H9 (cell line): Measurements from ENCODE around the gene TCAF1. TPM values are rescaled to one million over a fixed set of nuclear protein-coding genes. Genes with fewer than 3 reads are reported as not detected.

Source experiments
- DNase-seq: peaks from one replicate; pipeline ENCODE4 v3.0.0-alpha.2; 2017
- H2AFZ ChIP-seq: one replicate; pipeline ENCODE4 v1.6.1; 2013; ENCODE audit warnings: mild to moderate bottlenecking, low read length, control low read depth, moderate library complexity
- H2AK5ac ChIP-seq: 2 replicates; pipeline ENCODE4 v1.6.1; 2013; ENCODE audit warnings: low read length, control low read depth, mixed read lengths; ENCODE audit not compliant: insufficient read length
- H2BK120ac ChIP-seq: one replicate; pipeline ENCODE4 v1.6.1; 2013; ENCODE audit warnings: low read depth, mild to moderate bottlenecking, low read length, control low read depth, inconsistent platforms; ENCODE audit not compliant: poor library complexity, severe bottlenecking
- H2BK12ac ChIP-seq: 2 replicates; pipeline ENCODE4 v1.6.1; 2013; ENCODE audit warnings: low read length, control low read depth, mixed read lengths, low read depth; ENCODE audit not compliant: insufficient read length
- H2BK15ac ChIP-seq: 2 replicates; pipeline ENCODE4 v1.6.1; 2013; ENCODE audit warnings: low read depth, low read length, control low read depth
- H2BK20ac ChIP-seq: one replicate; pipeline ENCODE4 v1.6.1; 2013; ENCODE audit warnings: low read depth, mild to moderate bottlenecking, low read length, control low read depth, inconsistent platforms; ENCODE audit not compliant: poor library complexity, severe bottlenecking
- H2BK5ac ChIP-seq: 2 replicates; pipeline ENCODE4 v1.6.1; 2013; ENCODE audit warnings: low read length, control low read depth, mixed read lengths; ENCODE audit not compliant: insufficient read length
- H3K14ac ChIP-seq: 2 replicates; pipeline ENCODE4 v1.6.1; 2013; ENCODE audit warnings: low read length, control low read depth; ENCODE audit not compliant: insufficient read depth
- H3K18ac ChIP-seq: 2 replicates; pipeline ENCODE4 v1.6.1; 2013; ENCODE audit warnings: low read depth, mild to moderate bottlenecking, mixed read lengths, low read length, control low read depth; ENCODE audit not compliant: insufficient read length
- H3K23ac ChIP-seq: 2 replicates; pipeline ENCODE4 v1.6.1; 2013; ENCODE audit warnings: low read length, control low read depth, mixed read lengths, low read depth; ENCODE audit not compliant: insufficient read length
- H3K23me2 ChIP-seq: 2 replicates; pipeline ENCODE4 v1.6.1; 2013; ENCODE audit warnings: low read depth, mild to moderate bottlenecking, mixed read lengths, low read length, control low read depth; ENCODE audit not compliant: insufficient read length, poor library complexity, severe bottlenecking
- H3K27ac ChIP-seq: 2 replicates; pipeline ENCODE4 v1.5.1; 2013; ENCODE audit warnings: low read length, control low read depth, mixed read lengths, low read depth; ENCODE audit not compliant: insufficient read length
- H3K27me3 ChIP-seq: 2 replicates; pipeline ENCODE4 v1.6.1; 2013; ENCODE audit warnings: low read length, control low read depth, inconsistent platforms; ENCODE audit not compliant: insufficient read depth
- H3K4ac ChIP-seq: 2 replicates; pipeline ENCODE4 v1.6.1; 2013; ENCODE audit warnings: low read depth, mild to moderate bottlenecking, control low read depth, inconsistent platforms, low read length, moderate library complexity
- H3K4me1 ChIP-seq: 2 replicates; pipeline ENCODE4 v1.6.1; 2013; ENCODE audit warnings: low read length, control low read depth, inconsistent platforms; ENCODE audit not compliant: insufficient read depth
- H3K4me2 ChIP-seq: 2 replicates; pipeline ENCODE4 v1.6.1; 2013; ENCODE audit warnings: low read length, control low read depth, mixed read lengths; ENCODE audit not compliant: insufficient read length, insufficient read depth
- H3K56ac ChIP-seq: 2 replicates; pipeline ENCODE4 v1.6.1; 2013; ENCODE audit warnings: low read depth, mild to moderate bottlenecking, mixed read lengths, low read length, control low read depth; ENCODE audit not compliant: insufficient read length
- H3K79me1 ChIP-seq: 2 replicates; pipeline ENCODE4 v1.6.1; 2013; ENCODE audit warnings: low read depth, mild to moderate bottlenecking, moderate library complexity, low read length, control low read depth, inconsistent platforms; ENCODE audit not compliant: insufficient read depth, poor library complexity, severe bottlenecking
- H3K79me2 ChIP-seq: 2 replicates; pipeline ENCODE4 v1.6.1; 2013; ENCODE audit warnings: low read length, control low read depth, inconsistent platforms; ENCODE audit not compliant: insufficient read depth
- H3K9ac ChIP-seq: 2 replicates; pipeline ENCODE4 v1.6.1; 2013; ENCODE audit warnings: low read length, control low read depth, mixed read lengths; ENCODE audit not compliant: insufficient read length; ENCODE audit errors: extremely low read depth
- H3K9me3 ChIP-seq: one replicate; pipeline ENCODE4 v1.6.1; 2013; ENCODE audit warnings: low read depth, low read length, inconsistent platforms; ENCODE audit not compliant: control insufficient read depth
- H3T11ph ChIP-seq: one replicate; pipeline ENCODE4 v1.6.1; 2013; ENCODE audit warnings: mild to moderate bottlenecking, low read length, control low read depth, inconsistent platforms
- H4K20me1 ChIP-seq: one replicate; pipeline ENCODE4 v1.6.1; 2013; ENCODE audit not compliant: control insufficient read depth, insufficient read length, insufficient read depth
- H4K5ac ChIP-seq: 2 replicates; pipeline ENCODE4 v1.6.1; 2013; ENCODE audit warnings: low read depth, mild to moderate bottlenecking, mixed read lengths, low read length, control low read depth; ENCODE audit not compliant: insufficient read length
- H4K8ac ChIP-seq: replicated peaks from 2 replicates; pipeline ENCODE4 v1.6.1; 2013; ENCODE audit warnings: low read length, control low read depth, mixed read lengths, low read depth; ENCODE audit not compliant: insufficient read length
- H4K91ac ChIP-seq: 2 replicates; pipeline ENCODE4 v1.6.1; 2013; ENCODE audit warnings: low read depth, mild to moderate bottlenecking, moderate library complexity, mixed read lengths, low read length, control low read depth; ENCODE audit not compliant: insufficient read length
- H3K27ac Mint-ChIP-seq, 3 experiments: 2 replicates in 2 of 3; 3 replicates in 1 of 3; pipeline ENCODE4 v1.8.0; 2020 to 2021; ENCODE audit warnings: mixed read lengths in 3 of 3, mild to moderate bottlenecking in 1 of 3, moderate library complexity in 1 of 3
- H3K27me3 Mint-ChIP-seq: 2 replicates; pipeline ENCODE4 v1.8.0; 2021; ENCODE audit warnings: low read depth, mild to moderate bottlenecking, moderate library complexity, mixed read lengths
- H3K36me3 Mint-ChIP-seq, 3 experiments: 2 replicates in 2 of 3; 3 replicates in 1 of 3; pipeline ENCODE4 v1.8.0; 2020 to 2021; ENCODE audit warnings: low read depth in 3 of 3, mixed read lengths in 3 of 3; ENCODE audit not compliant: insufficient read depth in 1 of 3
- H3K4me1 Mint-ChIP-seq, 2 experiments: 2 replicates each; pipeline ENCODE4 v1.8.0; 2020; ENCODE audit warnings: mixed read lengths in 2 of 2
- H3K4me3 Mint-ChIP-seq, 2 experiments: 2 replicates in 1 of 2; 3 replicates in 1 of 2; pipeline ENCODE4 v1.8.0; 2020 to 2021; ENCODE audit warnings: mild to moderate bottlenecking in 2 of 2, mixed read lengths in 2 of 2, moderate library complexity in 1 of 2
- H3K9me3 Mint-ChIP-seq, 2 experiments: 2 replicates in 1 of 2; 3 replicates in 1 of 2; pipeline ENCODE4 v1.8.0; 2020; ENCODE audit warnings: mild to moderate bottlenecking in 2 of 2, mixed read lengths in 2 of 2, moderate library complexity in 1 of 2
- CTCF ChIP-seq: fragments of 200-600 bp; sonication (generic); conservative IDR thresholded peaks from 3 replicates; pipeline ENCODE4 v1.8.0; 2021; ENCODE audit warnings: antibody characterized with exemption, mild to moderate bottlenecking
- WGBS: extraction: QIAGEN DNeasy Blood & Tissue Kit; methylation state at CpG from one replicate; pipeline ENCODE4 v1.1.7; 2013; ENCODE audit warnings: missing lambda C conversion rate, low lambda C conversion rate, mixed read lengths; ENCODE audit not compliant: insufficient read length; ENCODE audit errors: extremely low coverage; 5-methylcytosine and 5-hydroxymethylcytosine counted together
- total RNA-seq: library from RNA; stranded (reverse); gene quantifications from 2 replicates; pipeline ENCODE4 v1.2.1, GENCODE V29; 2021

The TCAF1 gene
- total RNA-seq, 1 experiment from 2014 or later = 46.8 TPM

DNA sequence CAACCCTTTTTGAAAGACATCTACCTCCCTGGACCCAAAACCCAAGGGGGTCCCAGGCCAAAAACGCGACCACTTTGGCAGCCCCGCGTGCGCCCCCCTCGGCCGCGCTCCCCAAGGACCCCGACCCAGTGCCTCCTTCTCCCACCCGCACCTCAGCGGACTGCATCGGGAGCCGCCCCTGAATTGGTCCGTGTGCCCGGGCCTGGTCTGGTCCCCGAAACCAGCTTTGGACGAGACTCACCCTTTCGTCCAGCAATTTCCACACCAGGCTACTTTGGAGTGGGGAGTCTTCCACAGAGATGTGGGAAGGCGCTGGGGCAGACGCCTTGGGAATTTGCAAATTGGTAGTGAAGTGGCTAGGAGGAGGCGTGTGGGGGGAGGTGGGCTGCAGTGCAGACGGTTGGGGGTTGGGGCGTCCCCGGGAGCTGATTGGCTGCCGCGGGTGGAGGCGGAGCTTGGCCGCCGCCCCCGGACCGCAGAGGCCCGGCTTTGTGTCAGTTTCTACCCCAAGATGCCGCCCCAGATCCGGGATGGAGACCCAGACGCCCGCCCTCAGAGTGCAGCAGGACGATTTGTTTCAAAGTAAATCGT lies 16.9 kb downstream of the TCAF1 start:
- H3K18ac ChIP-seq = peak overlapping the region; percentile 56
- no peak overlapping the region for H3K27ac ChIP-seq

More for the DNA sequence above, 16.9 kb downstream of the TCAF1 start:
- Histone ChIP-seq H3K23ac (no peak overlapping the region), H4K5ac (no peak overlapping the region), H2AFZ (peak overlapping the region; percentile 84), H4K8ac (no peak overlapping the region), H2AK5ac (no peak overlapping the region), H3K79me2 (no peaks in the 10 kb centered on the region; the same call in 1 of the 2 replicates), H3K27me3 (no peaks in the 10 kb centered on the region), H2BK20ac (no peak overlapping the region), H3T11ph (no peak overlapping the region), H3K23me2 (peaks cover 16% of the 10 kb centered on the region), H2BK120ac (no peak overlapping the region), H2BK12ac (no peak overlapping the region), H3K4ac (no peak overlapping the region), H3K9me3 (no peaks in the 10 kb centered on the region), H2BK5ac (no peak overlapping the region), H3K4me1 (0 out of 2 replicates have a peak, but pooled peaks cover 6% of the 10 kb centered on the region), H3K9ac (peak overlapping the region; percentile 41), H3K14ac (peak overlapping the region; percentile 80; the same call in 1 of the 2 replicates), H3K79me1 (peaks cover 3% of the 10 kb centered on the region), H4K20me1 (no peaks in the 10 kb centered on the region), H4K91ac (no peak overlapping the region), H3K4me2 (peak overlapping the region; percentile 41), H2BK15ac (no peak overlapping the region), H3K56ac (no peak overlapping the region)
- peak; percentile 90 for DNase-seq
- no peak; the same call in 2 of the 3 replicates for TF ChIP-seq CTCF
- Mint-ChIP-seq H3K36me3 (peaks cover 9 to 18% (median 11%) of the 10 kb centered on the region in 3 experiments), H3K4me1 (peaks cover 21 to 34% of the 10 kb centered on the region in 2 experiments), H3K27ac (peak overlapping the region in 1 of 3 experiments; percentile 97; a peak in 2 of 7 replicates), H3K4me3 (peak overlapping the region; percentile 85 to 89), H3K9me3 (peaks cover 12 to 14% of the 10 kb centered on the region in 2 experiments), H3K27me3 (peaks cover 6% of the 10 kb centered on the region)
- WGBS = no CpG with 5 or more reads among the region's 38 CpGs
